Kidney glomerular epithelial cell (primary cell): ENCODE data around the gene TFCP2L1.

Source experiments
- DNase-seq: peaks from one replicate; lab custom pipeline; 2025; lab: John Stamatoyannopoulos, UW

Gene TFCP2L1

DNA sequence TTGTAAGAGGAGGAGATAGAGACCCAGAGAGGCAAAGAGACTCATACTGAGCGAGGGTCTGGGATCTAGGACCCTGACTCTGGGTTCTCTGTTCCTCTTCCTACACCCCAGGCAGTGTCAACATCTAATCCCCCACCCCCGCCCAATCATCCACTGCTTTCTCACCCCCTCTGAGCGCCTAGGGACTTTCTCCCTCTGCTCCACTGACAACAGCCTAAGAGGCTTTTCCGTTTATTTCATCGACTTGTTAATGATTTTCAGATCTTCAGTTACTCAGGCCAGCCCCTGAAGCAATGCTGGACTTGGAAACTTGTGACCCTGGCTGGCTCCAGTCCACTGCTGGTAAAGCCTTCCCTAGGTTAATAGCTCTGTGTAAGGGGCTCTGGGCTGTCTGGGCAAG lies 65.1 kb downstream of the TFCP2L1 start:
- no peak for DNase-seq

DNA sequence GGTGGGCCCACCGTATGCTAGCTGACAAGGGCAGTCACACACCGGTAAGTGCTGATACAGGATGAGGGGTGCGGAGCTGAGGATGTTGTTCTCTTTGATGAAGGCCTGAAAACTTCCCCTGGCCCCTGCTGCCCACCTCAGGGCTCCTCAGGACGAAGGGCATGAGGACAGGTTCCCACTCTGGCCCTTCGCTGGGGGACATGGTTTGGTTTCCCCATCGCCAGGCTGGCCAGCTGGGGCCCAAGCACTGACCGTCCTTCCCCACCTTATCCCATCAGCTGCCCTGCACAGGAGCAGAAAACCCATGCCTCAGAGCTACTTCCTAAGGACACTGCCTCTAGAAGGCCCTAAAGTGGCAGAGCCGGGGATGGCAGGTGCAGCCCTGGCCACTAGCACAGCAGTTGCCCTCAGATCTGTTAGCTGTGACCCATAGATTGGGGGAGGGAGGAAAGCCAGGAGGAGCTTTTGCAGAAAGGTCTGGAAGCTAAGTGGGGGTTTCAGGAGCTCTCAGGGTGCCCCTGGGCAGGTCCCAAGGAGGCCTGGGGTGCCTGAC lies 66.5 kb downstream of the TFCP2L1 start:
- no peak for DNase-seq

DNA sequence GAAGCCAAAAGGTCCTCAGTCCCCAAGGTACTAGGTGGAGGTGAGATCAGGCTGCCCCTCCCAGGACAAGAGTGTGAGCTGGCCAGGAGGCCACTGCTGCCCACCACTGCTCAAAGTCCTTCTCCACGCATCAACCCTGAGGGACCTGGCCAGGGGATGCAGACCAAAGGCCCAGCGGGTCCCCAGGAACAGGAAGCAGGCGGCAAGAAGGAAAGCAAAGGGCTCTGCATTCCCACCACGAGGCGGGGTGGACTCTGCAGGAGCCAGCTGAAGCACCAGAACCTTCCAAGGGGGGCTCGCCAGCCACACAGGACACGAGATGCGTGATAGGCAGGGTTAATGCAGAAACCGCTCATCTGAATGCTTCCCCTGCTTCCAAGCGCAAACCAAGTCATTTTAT lies 67.4 kb downstream of the TFCP2L1 start:
- DNase-seq, result no peak

DNA sequence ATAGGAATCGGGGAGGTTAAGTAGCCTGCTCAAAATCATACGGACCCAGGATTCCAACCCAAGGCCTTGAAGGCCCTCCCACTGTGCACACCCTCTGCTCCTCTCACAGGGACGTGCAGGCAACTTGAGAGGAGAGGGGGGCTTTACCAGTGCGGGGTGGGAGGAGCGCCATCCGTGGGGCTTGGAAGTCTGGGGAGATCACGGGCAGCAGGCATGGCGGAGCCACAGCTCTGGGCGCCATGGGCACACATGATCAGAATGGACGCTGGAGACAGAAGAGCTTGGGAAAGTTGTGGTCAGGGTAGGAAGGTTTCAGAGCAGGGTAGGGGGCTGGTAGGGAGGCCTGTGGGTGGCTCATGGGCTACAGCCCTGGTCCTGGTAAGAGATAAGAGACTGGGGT lies 70.7 kb downstream of the TFCP2L1 start:
- no peak for DNase-seq

DNA sequence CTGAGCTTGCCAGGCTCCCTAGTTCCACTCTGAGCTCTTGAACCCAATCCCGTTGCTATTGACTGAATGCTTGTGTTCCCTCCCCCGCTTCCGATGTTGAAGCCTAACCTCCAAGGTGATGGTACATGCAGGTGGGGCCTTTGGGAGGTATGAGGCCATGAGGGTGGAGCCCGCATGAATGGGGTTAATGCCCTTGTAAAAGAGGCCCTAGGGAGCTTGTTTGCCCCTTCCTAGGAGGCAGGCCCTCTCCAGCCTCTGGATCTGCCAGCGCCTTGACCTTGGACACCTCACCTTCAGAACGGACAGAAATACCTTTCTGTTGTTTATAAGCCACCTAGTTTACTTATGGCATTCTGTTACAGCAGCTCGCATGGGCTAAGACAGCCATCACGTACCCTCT lies 71.6 kb downstream of the TFCP2L1 start:
- no peak for DNase-seq

DNA sequence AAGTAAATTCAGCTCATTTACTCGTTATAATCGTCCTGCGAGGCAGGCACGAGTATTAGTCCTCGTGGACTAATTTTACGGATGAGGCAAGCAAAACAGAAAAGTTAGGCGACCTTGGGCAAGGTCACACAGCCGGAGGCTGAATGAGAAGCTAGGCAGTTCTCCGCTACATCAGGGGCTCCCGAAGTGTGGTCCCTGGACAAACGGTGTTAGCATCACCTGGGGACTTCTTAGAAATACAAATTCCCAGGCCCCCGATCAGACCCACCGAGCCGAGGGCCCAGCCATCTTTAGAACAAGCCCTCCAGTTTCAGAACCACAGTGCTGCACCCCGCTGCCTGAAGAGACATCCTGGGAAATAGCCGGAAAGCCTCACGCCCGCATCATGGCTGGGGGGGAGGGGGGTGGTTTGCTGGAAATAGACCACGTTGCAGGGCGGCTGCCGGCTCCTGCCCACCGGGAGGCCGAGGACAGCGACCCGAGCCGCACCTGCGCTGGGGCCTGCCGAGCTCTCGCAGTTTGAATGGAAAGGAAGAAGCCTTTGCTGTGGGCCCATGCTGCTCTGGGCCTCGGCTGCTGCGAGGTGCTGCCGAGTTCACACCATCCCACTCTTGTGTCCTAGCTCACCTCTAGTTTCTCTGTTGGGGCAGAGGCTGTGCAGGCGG lies 72.2 kb downstream of the TFCP2L1 start:
- DNase-seq, result no peak

DNA sequence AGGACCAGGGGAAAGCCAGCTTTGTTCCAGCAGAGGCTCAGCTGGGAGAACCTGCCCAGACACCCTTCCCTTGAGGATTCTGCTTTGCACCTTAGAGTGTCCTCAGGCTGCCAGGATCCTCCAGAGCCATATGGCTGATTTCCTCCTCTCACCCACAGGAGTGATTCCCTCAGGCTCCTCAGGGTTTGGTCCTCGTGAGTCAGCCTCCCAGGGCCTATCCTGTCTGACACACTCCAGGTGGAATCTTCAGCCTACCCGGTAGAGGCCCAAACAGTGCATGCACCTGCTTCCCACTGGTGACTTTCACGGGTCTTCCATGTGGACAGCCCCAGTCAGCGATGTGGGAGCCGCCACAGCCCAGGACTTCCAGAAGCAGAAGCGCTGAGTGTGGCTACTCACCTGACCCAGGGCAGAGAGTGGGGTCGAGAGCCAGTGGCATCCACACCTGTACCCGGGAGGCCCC lies 73.3 kb downstream of the TFCP2L1 start:
- DNase-seq, result no peak

- no peak for DNase-seq
These were observed 73.8 kb downstream of the TFCP2L1 start for GRCh38 chr2:121211251-121211650.

DNA sequence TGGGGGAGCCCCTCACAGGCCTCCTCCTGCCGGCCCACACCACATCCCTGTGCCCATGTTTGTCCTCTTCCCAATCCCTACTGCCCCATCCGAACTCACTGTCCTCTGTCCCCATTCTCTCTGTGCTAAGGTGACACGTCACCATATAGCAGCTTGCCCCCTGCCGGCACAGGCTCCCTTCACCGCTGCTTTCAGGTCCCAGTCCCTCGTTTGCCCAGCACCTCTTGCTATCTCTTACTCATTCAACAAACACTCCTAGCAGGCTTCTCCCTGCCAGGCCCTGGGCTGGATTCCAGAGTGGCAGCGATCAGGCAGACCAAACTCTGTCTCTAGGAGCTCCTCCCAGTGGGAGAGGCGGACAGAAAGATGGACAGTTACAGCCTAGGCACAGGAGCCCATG lies 74.3 kb downstream of the TFCP2L1 start:
- DNase-seq, result no peak

DNA sequence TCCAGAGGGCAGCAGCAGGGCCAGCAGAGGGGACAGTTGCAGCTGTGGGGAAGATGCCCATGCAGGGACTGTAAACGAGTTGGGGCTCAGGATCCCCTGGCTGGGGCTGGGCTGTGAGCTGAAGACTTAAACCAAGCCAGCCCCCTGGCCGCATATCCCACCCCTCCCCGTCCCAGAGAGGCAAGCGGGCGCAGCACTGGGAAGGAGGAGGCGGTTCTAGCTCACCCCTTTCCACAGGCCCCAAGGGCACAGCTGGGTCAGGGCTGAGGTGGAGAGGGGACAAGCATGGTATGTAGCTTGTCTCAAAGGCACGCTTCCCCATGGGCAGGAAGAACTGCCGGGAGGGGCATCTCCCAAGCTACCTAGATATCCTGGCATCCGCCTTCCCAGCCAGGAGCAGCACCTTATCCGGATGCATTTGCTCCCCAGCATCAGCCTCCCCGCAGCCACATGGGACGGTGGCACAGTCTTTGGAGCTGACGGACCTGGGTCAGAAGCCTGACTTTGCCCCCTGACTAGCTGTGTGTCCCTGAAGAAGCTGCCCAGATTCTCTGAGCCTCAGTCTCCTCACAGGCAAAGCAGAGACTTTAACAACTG lies 75.9 kb downstream of the TFCP2L1 start:
- DNase-seq, result no peak

- no peak for DNase-seq
These were observed 77.5 kb downstream of the TFCP2L1 start for GRCh38 chr2:121207494-121207893.

- DNase-seq, result no peak
These were observed 79.6 kb downstream of the TFCP2L1 start for GRCh38 chr2:121205321-121205942.

- DNase-seq, result no peak
These were observed 81.3 kb downstream of the TFCP2L1 start for GRCh38 chr2:121203591-121204249.

DNA sequence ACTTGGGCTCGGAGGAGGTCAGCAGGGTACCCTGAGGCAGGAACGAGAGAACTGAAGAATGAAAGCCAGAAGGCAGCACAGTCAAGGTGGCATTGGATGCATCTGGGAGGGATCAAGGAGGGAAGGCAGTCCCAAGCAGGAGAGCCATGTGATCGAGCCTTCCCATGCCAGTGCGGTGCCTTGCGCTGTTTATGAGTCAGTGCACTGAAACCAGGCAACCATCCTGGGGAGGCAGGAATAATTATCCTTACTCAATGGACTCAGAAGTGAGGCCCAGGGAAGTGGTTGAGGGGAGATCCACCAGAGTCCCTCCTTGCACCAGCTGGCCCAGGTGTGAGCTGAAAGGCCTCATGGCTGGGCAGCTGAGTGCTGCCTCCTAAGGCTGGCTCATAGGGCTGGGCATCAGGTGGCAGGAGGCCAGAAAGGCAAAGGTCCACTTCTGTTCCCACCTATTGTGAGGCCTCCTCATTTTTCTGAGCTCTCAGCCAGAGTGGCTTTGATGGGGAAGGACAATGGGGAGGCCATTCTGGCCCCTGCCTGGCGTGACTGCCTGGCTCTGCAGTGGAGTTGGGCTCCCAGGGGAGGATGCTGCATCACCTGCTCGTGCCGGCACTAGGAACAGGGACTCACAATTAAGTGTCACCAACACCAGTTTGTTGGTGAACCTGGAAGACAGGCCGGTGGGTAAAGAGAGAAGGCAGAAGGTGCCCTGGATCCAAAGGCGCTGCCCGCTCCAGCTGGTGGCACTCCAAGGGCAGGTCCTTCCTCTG lies 82.3 kb downstream of the TFCP2L1 start:
- DNase-seq, result no peak

- DNase-seq, result no peak
These were observed 83.2 kb downstream of the TFCP2L1 start for GRCh38 chr2:121201796-121202195.

DNA sequence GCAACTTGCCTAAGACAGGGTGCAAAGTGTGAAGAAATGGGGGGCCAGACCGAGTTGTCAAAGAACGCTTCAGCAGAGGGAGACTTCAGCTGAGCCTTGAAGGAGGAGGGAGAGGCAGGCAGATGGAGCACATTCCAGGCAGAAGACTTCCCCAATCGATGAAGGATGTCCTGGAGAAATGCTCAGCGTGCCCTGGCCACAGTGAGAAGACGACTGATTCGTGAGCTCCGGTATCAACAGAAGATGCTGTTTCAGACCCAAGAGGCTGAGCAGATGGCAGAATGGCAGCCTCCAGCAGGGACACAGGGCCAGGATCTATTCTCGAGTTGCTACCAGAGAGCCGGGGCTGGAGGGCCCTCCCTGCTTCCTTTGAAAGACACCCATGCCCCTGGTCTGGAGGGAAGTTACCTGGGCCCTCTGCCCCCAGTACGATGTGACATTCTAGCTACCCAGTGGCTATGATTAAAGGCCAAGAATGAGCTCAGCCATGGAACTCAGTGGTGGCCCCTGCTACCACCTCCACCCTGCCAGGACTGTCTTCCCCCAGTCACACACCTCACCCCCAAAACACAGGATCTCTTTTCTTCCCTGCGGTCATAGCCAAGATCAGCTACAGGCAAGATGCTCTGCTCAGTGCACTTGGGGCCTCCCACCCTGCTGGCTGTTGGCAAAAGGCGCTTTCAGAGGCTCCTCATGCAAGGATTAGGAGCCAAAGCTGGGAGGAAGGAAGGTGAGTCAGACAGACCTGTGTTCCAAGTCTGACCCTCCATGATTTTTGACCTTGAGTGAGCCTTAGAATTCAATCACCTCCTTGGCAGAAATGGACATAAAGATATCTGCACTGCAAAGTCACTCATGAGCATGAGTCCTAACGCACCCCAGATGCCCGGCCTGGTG lies 84.3 kb downstream of the TFCP2L1 start:
- DNase-seq, result no peak

GRCh38 chr2:121200011-121200347 lies 85.0 kb downstream of the TFCP2L1 start:
- no peak for DNase-seq

- DNase-seq, result no peak
These were observed 85.6 kb downstream of the TFCP2L1 start for GRCh38 chr2:121199281-121200010.

GRCh38 chr2:121197369-121198091 lies 87.5 kb downstream of the TFCP2L1 start:
- no peak for DNase-seq

GRCh38 chr2:121196849-121197155 lies 88.2 kb downstream of the TFCP2L1 start:
- DNase-seq, result no peak
